Neural cell (in vitro differentiated cells): ENCODE measurements around the gene AP1M1.

Experiments used
- EZH2 ChIP-seq: fragments of 200-600, 300-800 bp; shearing (Covaris generic), sonication (generic); IDR thresholded peaks from 2 replicates; pipeline ENCODE4 v1.6.1; 2014; ENCODE audit warnings: antibody characterized with exemption, low read length, borderline replicate concordance, mild to moderate bottlenecking; ENCODE audit not compliant: insufficient read depth, poor library complexity, severe bottlenecking
- MXI1 ChIP-seq: fragments of 450-650 bp; conservative IDR thresholded peaks from 2 replicates; pipeline ENCODE4 v1.6.1; 2014; ENCODE audit warnings: antibody characterized with exemption, mild to moderate bottlenecking; ENCODE audit not compliant: poor library complexity, severe bottlenecking
- POLR2AphosphoS5 ChIP-seq: IDR thresholded peaks from 2 replicates; pipeline ENCODE4 v1.6.1; 2012
- RAD21 ChIP-seq: fragments of 450-650 bp; conservative IDR thresholded peaks from 2 replicates; pipeline ENCODE4 v1.6.1; 2014; ENCODE audit warnings: antibody characterized with exemption, mild to moderate bottlenecking, moderate library complexity
- SMC3 ChIP-seq: fragments of 450-650 bp; conservative IDR thresholded peaks from 2 replicates; pipeline ENCODE4 v1.6.1; 2014; ENCODE audit warnings: antibody characterized with exemption, mild to moderate bottlenecking, moderate library complexity; ENCODE audit not compliant: poor library complexity
- TAF1 ChIP-seq: IDR thresholded peaks from 2 replicates; pipeline ENCODE4 v1.6.1; 2012; ENCODE audit warnings: low read depth
- TF ChIP-seq, protein P1 (sequence below): fragments of 450-650 bp; IDR thresholded peaks from 2 replicates; pipeline ENCODE4 v1.5.1; 2014; ENCODE audit warnings: antibody characterized with exemption, mild to moderate bottlenecking, moderate library complexity; ENCODE audit not compliant: poor library complexity, severe bottlenecking

DNA sequence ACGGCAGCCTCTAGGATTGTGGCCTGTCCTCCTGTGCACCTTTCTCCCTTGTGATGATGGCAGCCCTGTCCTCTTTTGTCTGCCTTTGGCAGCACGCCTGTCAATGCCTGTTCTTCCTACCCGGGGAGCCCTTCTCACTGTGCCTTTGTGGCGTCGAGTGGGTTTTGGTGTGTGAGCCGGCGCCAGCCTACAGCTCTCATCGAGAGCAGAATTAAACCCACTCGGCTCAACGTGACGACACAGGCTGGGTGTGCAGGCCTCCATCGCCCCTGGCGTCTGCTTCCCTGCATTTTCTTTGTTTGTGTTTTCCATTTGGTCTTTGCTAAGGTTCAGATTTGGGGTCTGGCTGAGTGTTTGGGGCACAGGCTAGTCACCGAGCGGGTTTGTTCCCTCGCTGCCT is 34.4 kb downstream of the AP1M1 start:
- TF ChIP-seq RAD21, result no peak
- TF ChIP-seq, protein P1, sequence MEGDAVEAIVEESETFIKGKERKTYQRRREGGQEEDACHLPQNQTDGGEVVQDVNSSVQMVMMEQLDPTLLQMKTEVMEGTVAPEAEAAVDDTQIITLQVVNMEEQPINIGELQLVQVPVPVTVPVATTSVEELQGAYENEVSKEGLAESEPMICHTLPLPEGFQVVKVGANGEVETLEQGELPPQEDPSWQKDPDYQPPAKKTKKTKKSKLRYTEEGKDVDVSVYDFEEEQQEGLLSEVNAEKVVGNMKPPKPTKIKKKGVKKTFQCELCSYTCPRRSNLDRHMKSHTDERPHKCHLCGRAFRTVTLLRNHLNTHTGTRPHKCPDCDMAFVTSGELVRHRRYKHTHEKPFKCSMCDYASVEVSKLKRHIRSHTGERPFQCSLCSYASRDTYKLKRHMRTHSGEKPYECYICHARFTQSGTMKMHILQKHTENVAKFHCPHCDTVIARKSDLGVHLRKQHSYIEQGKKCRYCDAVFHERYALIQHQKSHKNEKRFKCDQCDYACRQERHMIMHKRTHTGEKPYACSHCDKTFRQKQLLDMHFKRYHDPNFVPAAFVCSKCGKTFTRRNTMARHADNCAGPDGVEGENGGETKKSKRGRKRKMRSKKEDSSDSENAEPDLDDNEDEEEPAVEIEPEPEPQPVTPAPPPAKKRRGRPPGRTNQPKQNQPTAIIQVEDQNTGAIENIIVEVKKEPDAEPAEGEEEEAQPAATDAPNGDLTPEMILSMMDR, result no peak
- no peak for TF ChIP-seq EZH2
- TF ChIP-seq SMC3, result no peak
- TF ChIP-seq POLR2AphosphoS5, result no peak
- TF ChIP-seq MXI1, result no peak
- TF ChIP-seq TAF1, result no peak
